Effector CD8-positive, alpha-beta T cell (primary cell): ENCODE results near the gene CAMSAP3.

Experiments
- DNase-seq: peaks from one replicate; lab custom pipeline; 2025; lab: John Stamatoyannopoulos, UW

CAMSAP3 gene

DNA sequence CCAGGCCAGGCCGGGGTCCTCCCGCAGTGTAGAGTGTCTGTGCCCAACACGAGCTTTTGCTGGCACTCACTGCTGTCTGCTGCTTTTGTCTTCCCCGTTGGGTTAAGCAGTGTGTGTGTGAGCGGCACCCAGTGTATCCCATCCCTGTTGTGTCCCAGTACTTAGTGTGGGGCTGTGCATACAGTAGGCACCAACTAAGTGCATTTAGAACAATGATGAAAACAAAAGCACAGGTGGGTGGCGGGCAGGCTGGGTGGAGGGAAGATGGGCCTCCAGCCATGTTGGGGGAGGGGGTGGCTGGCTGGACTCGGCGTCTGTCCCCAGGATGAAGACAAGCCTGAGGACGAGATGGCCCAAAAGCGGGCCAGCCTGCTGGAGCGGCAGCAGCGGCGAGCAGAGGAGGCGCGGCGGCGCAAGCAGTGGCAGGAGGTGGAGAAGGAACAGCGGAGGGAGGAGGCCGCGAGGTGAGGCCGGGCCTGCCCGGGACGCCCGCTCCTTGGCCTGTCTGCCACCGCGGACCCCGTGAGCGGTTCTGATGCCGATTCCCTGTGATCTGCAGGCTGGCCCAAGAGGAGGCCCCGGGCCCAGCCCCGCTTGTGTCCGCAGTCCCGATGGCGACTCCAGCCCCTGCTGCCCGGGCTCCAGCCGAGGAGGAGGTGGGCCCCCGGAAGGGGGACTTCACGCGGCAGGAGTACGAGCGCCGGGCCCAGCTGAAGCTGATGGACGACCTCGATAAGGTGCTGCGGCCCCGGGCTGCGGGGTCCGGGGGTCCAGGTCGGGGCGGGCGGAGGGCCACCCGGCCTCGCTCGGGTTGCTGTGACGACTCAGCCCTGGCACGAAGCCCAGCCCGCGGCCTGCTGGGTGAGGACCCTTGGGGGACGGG is 19.4 kb downstream of the CAMSAP3 start:
- DNase-seq = no peak

DNA sequence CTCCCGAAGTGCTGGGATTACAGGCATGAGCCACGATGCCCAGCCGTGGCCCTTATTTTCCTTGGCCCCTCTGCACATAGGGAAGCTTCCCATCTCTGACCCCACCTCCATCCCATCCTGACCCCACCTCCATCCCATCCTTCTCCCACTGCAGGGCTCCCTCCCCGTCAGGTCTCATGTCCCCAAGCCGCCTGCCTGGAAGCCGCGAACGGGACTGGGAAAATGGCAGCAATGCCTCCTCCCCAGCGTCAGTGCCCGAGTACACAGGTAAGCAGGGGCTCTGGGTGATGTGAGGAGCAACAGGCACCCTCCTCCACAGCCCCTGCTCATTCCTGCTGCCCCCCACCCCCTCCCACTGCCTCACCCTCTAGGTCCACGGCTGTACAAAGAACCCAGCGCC is 21.5 kb downstream of the CAMSAP3 start:
- DNase-seq = no peak

DNA sequence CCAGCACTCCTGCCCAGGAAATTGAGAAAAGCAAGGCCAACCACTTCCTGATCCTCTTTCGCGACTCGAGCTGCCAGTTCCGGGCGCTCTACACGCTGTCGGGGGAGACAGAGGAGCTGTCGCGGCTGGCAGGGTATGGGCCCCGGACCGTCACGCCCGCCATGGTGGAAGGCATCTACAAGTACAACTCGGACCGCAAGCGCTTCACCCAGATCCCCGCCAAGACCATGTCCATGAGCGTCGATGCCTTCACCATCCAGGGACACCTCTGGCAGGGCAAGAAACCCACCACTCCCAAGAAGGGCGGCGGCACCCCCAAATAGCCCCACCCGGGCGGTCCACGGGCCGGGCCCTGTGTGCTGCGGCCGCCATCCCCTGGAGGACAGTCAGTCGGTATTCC is 22.1 kb downstream of the CAMSAP3 start:
- no peak for DNase-seq

DNA sequence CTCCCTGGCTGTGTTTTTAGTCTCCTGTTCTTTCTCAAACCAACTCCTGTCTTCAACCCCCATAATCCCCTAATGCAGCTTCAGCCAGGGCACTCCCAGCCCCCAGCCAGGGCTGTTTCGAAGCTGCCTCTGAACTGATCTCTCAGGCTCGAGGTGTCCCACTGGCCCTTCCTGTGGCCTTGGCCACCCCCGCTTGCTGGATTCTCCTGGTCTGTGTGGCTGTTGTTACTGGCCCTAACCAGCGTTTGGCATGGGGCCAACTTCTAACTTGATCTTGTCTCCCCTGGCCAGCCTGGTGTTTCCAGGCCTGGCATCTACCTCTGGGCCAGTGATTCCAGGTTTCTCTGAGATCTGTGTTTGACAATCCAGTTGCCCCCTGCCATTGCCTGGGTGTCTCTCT is 22.7 kb downstream of the CAMSAP3 start:
- no peak for DNase-seq

DNA sequence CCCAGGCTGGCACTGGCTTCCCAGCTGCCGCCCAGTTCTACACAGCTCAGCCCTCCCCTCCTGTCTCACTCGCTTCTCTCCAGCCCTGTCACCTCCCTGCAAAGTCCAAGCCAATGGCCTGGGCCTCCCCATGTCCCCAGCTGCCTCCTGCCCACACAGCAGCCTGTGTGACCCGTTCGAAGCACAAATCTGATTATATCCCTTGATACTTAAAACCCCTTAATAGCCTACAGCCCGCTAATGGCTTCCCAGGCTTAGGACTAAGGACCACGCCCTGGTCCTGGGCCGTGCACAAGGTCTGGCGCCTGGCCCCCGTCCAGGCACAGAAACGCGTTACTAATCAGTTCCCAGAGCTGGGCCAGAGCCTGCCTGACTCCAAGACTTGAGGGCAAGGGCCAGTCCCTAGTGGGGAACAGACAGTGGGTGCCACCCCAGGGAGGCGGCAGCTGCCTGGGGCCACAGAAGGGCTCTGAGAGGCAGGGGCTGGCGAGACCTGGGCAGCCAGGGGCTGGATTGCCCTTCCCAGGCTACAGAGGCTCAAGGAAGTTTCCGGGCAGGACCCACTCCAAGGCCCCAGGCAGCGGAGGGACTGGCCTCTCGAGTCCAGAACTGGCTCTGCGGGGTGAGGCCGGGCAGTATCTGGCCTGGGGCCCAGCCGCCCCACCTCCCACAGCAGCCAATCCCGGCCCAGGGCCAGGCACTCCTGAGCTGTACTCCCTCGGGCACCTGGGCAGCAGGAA is 23.3 kb downstream of the CAMSAP3 start:
- DNase-seq = no peak

DNA sequence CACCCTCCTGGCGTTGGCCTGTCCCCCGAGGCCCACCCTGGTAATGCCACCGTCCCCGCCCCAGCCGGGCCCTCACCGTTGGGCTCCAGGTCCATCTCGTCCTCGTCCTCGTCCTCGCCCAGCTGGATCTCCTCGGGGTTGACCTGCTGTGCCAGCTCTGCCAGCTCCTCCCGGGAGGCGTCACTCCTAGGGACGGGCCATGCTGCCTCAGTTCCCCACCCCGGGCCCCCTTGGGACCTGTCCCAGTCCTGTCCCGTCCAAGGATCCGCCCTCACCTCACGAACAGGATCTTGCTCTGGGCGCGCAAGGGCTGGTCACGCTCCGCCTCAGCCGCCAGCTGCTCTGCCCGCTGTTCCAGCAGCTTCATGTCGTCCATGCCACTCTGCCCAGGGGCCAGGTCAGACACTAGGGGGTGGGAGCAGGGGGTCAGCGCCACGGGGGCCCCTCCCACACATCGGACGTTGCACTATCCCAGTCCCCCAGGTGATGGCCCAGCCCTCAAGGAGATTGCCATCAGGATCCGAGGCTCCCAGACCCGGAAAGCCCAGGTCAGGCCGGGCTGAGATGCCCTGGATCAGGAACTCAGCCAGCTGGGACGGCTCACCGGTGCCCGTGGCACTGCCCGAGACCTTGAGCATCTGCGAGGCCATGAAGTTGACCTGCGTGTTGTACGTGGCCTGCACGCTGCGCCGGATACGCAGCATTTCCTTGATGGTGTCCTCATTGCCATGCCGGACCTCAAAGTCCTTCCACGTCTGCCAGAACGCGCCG is 24.2 kb downstream of the CAMSAP3 start:
- no peak for DNase-seq

DNA sequence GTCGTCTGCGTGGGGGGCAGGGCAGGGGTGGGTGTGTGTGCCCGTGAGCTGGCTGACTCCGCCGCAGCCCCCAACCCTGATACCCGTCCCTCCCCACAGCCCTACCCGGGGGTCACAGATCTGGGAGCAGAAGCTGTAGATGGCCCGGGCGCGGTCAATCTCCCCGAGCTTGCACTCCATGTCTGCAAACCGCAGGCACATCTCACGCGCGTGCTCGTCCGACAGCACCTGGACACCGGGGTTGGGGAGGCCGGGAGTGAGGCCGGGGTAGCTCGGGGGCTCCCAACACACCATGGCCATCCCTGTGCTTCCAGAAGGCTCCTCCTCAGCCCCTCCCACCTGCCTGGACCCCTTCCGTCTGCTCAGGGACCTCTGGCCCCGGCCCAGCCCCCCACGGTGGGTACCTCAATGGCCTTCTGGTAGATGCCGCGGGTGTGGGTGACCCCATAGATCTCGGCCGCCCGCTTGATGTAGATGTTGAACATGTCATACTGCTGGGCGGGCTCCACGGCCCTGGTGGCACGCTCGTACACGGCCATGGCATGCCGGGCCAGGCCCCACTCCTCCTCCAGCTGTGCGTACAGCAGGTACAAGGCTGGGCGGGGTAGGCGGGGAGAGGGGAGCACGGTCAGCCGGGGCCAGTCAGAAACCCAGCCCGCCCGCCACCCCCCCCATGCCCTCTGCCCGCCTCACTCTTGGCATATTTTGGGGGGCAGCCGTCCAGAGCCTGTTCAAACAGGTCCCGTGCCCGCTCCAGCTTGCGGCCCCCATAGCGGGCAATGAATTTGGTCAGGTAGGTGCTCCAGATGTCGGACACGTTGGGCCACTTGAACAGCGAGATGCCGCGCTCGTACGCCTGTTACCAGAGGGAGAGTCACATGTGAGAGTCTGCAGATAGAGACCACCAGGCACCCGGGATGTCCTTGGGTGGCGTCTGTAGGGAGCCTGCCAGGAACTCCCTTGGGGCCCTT is 25.1 kb downstream of the CAMSAP3 start:
- DNase-seq = no peak

DNA sequence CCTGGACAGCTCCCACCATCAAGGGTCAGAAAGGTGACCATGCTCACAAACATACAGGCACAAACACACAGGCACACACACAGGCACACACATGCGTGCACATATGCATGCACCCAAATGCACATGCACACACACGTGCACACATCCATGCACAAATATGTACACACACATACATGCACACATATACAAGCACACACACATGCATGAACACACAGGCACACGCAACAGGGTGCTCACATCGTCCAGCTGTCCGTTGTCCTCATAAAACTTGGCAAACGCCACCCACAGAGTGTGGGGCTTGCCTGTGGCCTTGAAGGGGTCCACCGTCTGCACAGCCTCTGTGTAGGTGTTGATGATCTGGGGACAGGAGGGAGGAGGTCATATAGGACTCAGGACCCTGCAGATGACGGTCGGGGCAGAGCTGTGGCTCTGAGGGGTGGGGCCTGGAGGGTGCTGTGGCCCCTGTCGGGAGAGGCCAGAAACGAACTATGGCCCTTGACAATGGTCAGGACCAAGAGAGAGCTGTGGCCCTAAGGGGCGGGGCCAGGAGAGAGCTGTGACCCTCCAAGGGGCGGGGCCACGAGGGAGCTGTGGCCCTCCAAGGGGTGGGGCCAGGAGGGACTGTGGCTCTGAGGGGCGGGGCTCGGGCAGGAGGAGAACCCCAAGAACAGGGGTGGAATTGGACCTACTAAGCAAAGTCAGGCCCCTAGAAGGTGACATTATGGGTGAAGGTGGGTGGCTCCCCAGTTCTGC is 27.4 kb downstream of the CAMSAP3 start:
- DNase-seq = no peak

DNA sequence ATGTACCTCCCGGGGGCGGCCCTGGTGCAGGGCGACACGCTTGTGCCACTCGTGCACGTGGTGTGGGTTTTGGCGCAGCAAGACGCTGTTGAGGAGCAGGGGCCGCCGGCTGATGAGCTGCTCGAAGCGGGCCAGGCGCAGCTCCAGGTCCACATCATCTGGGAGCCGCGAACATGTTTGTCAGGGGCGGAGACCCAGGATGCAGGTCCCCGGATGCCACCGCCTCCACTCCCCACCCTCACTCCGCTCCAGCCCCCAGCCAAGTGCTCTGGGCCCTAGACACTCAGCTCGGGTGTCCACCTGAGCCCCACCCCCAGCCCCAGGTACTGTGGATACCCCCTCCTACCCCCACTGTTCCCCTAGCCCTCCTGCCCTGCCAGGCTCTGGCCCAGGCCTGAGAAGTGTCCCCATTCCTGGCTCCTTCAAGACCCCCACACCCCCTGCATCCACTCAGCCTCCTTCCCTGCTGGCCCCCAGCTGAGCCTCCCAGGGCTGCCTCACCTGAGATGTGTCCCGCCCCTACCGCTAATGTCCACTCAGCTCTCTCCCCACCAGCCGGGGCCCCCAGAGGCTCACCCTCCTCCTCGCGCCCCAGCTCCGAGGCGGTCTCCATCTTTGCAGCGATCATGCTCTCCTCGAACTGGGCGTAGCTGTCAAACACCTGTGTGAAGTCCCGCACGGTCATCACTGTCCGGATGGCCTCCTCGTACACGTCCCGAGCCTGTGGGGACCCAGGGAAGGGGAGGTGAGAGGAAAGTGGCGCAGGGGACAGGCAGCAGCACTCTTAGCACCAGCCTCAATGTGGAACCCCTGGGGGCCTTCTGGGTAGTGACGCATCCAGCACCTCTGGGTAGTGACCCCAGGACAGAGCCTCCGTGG is 28.3 kb downstream of the CAMSAP3 start:
- DNase-seq = no peak

DNA sequence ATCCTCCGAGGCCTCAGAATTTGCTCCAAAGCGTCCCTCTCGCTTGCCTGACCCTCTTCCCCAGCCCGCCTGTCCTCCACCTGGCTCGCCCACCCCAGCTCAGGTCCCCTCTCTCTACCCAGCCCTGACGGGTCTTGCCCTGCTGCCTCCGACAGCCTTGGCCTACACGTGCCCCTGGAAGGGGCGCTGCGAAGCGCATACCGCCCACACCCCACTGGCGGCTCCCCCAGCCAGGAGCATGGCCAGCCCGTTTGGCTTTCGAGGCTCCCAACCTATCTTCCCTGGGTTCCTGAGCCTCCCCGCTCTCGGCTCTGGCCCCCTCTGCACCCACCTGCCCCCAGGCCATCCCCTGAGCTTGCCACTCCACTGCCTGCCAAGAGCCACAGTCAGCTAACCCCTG is 29.1 kb downstream of the CAMSAP3 start:
- DNase-seq = no peak

DNA sequence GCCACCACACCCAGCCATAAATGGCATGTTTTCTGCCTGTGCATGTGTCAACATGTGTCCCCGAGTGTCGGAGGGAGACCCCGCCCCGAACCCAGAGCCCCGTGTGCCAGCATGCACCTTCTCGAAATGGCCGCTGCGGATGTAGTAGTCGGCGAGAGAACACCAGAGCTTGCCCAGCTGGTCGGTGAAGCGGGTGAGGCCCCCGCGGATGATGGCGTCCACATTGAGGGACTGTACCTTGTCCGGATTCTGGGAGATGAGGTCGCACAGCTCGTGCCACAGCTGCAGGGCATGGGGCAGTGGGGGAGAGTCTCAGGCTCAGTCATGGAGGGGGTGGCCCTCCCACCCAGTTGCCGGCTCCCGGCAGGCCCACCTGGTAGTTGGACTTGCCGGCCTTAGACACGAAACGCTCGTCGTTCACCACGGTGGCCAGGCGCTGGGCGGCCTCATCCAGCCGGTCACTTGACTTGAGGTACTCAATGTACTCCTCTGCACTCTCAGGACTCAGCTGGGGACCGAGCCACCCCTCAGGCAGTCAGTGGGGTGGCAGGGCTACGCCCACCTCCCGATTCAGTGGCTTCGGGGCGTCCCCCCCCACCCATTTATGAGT is 30.2 kb downstream of the CAMSAP3 start:
- DNase-seq = no peak

DNA sequence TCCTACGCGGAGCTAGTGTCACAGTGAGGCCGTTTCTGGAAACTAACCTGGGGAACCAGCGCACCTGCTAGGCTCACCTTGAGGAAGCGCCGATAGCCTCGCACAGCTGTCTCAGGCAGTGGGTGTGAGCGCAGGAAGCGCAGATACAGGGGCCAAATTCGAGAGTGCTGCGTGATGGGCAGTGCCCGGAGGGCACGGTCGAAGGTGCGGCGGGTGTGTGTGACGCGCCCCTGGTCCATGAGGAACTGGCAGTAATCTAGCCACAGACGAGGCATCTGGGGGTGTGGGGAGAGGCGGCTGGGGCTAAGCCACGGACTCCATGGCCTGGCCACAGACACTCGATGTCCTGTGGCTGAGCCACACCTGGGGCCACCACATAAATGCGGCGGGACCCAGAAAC is 31.5 kb downstream of the CAMSAP3 start:
- no peak for DNase-seq

DNA sequence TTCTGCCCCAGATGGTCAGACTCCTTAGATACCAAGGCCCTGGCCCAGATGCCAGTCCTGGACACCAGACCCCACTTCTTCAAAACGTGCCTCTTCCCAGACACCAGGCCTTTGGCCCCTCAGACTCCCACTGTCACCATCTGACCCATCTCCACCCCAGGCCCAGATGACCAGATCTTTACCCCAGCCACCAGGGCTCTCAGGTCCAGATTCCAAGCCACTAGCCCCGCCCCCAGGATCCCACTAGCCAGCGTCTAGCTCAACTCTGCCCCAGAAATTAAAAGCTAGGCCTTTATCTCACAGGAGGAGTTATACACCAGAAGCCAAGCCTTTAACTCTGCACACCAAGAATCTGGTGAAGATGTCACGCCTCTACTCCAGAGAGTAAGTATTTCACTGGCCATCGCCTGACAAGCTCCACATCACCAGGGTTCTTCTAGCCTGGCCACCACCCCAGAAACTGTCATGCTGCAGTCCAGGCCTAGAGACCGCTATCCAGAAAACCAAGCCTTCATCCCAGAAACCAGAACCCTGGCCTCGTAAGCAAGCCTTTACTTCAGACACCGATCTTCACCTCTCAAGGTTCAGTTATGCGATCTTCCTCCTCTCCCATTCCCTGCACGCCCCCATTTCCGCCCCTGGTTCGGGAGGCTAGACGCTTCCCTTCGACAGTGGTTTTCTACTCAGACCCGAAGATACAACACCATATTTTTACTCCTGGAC is 33.1 kb downstream of the CAMSAP3 start:
- DNase-seq = no peak

DNA sequence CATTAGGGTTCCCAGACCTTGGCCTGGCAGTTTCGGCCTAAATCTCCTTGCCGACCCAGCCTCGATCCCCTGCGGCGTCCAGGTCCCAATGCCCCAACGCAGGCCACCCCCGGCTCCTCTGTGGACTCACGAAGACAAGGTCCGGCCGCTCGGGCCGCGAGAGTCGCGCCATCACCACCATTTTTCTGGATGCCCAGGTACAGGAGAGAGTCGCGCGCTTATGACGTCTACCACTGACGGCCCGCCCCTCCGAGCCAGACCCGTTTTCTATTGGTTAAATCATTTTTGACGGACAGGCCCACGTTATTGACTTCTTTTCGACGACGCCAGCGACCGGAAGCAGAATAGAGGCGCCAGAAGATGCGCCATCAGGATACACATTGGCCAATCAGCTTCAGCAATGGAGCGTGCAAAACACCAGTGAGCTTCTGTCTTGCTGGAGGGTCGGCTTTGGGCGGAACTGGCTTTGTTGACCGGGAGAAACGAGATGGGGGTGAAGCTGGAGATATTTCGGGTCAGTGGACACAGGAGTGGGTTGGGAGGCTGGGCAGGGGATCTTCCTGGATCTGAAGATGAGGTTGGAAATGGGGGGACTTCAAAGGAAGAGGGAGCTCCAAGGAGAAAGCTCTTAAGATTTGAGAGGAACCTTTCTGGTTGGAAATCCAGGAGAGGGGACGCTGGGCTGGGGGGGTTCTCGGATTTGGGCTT is 33.8 kb downstream of the CAMSAP3 start, which contains the start of the genes PET100 and XAB2:
Gene PET100 (plus strand): TSS at position 447 of the 708 bp plus-strand sequence. CDS start 41 bp downstream, at position 488.
Gene XAB2 (minus strand): TSS at position 199 of the 708 bp plus-strand sequence. CDS start 18 bp downstream, at position 181.
- DNase-seq = peak; percentile 92

DNA sequence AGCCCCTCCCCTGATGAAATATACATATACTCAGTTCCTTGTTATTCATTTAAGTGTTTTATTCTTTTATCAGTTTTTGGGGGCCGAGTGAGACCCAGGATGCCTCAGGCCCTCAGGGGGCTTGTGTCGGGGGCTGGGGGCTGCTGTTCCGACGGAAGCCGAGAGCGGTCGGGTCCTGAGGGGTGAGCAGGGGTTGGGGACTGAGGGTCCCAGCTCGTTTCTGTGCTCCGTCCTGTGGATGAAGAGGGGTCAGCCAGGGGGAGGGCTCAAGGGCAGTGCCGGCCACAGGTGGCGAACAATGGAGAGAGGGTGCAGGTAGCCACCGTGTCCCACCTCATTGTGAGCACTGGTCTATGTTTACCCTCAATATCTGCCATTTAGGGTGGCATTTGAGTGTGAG is 35.9 kb downstream of the CAMSAP3 start:
- no peak for DNase-seq

DNA sequence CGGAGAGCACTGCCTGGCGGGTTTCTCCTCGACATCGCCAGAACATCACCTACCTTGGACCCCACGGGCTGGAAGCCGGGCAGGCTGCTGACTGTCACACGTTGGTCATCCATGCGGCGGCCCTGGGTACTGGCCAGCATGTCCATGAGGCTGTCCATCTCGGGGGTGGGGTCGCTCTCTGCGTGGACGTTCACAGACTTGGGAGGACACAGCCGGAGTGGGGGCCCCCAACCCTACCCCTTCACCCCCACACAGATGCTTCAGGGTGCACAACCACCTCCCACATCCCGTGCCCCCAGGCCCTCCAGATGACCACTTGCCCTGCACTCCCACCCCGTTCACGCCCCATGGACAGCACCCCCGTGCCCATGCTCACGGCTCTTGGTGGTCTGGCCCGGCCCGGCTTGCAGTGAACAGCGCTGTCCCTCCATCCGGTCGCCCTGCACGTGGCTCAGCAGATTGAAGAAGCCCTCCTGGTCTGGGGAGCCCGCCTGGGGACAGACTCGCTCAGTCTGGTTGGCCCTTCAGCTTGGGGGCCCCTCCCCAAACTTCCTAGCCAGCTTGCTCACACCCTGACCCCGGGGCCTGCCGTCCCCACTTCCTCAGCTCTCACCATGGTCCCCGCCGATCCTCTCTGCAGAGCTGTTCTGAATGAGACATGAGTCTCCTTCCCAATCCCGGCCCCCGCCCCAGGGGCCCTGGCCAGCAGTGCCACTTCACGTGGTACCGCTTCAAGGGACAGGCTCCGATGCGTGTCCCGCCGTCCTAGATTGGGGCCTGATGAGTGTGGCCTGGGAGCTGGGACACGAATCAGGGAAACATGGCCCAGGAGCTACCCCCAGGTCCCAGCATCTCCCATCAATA is 36.9 kb downstream of the CAMSAP3 start:
- DNase-seq = no peak

DNA sequence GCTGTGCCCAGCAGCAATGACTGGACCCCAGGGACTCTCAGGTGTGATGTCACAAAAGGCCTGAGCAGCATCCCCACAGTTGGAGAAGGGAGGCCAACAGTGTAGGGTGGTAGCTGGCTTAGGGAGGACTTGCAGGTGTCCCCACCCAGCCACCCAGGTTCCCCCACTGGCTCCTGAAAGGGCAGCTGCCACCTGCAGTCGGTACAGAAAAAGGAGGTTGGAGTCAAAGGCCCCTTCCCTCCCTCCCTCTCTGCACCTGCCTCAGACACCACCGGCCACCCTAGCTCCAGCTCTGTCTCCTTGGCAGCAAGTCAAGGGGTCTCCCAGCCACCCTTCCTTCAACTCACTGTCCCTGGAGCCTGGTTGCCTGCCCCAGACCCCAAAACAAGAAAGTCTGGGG is 38.0 kb downstream of the CAMSAP3 start, which contains the start of gene PCP2:
Gene PCP2 (minus strand): TSS at position 22 of the 400 bp plus-strand sequence. CDS start 262 bp downstream, outside the sequence.
- DNase-seq = no peak
